OCI-LY3 (cell line): ENCODE data around the gene ARHGAP28.
"Not testable (repeated sequence)": the region's sequence is repeated elsewhere in the genome, so short reads cannot be mapped to it uniquely, and the experiment has no call there.

ENCODE experiments used
- H2AFZ ChIP-seq: fragments of 200-600, 300-600 bp; shearing (Covaris generic); 2 replicates; pipeline ENCODE4 v1.6.0; 2014; ENCODE audit warnings: antibody characterized with exemption, low read depth, low read length
- H3K27ac ChIP-seq: fragments of 200-600, 300-600 bp; sonication (generic); 2 replicates; pipeline ENCODE4 v1.5.1; 2014; ENCODE audit warnings: mild to moderate bottlenecking, low read length, moderate library complexity, mixed read lengths
- H3K27me3 ChIP-seq: fragments of 200-600, 300-600 bp; sonication (generic); 2 replicates; pipeline ENCODE4 v1.6.1; 2014; ENCODE audit warnings: low read depth, low read length, mixed read lengths
- H3K36me3 ChIP-seq: fragments of 200-600, 300-600 bp; sonication (generic); replicated peaks from 2 replicates; pipeline ENCODE3; 2014; ENCODE audit warnings: low read depth, low read length, mixed read lengths
- H3K4me1 ChIP-seq: fragments of 300-600, 200-600 bp; sonication (generic); 2 replicates; pipeline ENCODE4 v1.6.1; 2014; ENCODE audit warnings: low read length, mixed read lengths
- H3K4me2 ChIP-seq: fragments of 200-600, 300-600 bp; sonication (generic); 2 replicates; pipeline ENCODE4 v1.6.1; 2014; ENCODE audit warnings: low read length, mixed read lengths
- H3K4me3 ChIP-seq: fragments of 300-600, 200-600 bp; sonication (generic); 2 replicates; pipeline ENCODE4 v1.5.1; 2014; ENCODE audit warnings: antibody characterized with exemption, mild to moderate bottlenecking, low read length, moderate library complexity
- H3K79me2 ChIP-seq: fragments of 300-600, 200-600 bp; shearing (Covaris generic); 2 replicates; pipeline ENCODE4 v1.6.1; 2014; ENCODE audit warnings: mild to moderate bottlenecking, low read length, mixed read lengths
- H3K9ac ChIP-seq: fragments of 300-600, 200-600 bp; shearing (Covaris generic); 2 replicates; pipeline ENCODE4 v1.6.0; 2014; ENCODE audit warnings: mild to moderate bottlenecking, low read length, moderate library complexity
- H3K9me3 ChIP-seq: fragments of 200-600, 300-600 bp; shearing (Covaris generic); 2 replicates; pipeline ENCODE4 v1.6.1; 2014; ENCODE audit warnings: low read length, mixed read lengths; ENCODE audit not compliant: insufficient read depth
- H4K20me1 ChIP-seq: fragments of 200-600, 300-600 bp; sonication (generic); 2 replicates; pipeline ENCODE4 v1.6.1; 2016; ENCODE audit warnings: low read length, mixed read lengths; ENCODE audit not compliant: insufficient read depth
- EZH2phosphoT487 ChIP-seq: fragments of 200-600 bp; shearing (Covaris generic); IDR thresholded peaks from 2 replicates; pipeline ENCODE4 v1.6.1; 2018; ENCODE audit warnings: antibody characterized with exemption, mixed run types, low read depth
- TF ChIP-seq, protein P1 (sequence below): fragments of 200-600, 300-600 bp; sonication (generic); IDR thresholded peaks from 2 replicates; pipeline ENCODE4 v1.5.1; 2014; ENCODE audit warnings: antibody characterized with exemption, low read length, low read depth

ARHGAP28 gene

GRCh38 chr18:6816154-6816553 lies 86.6 kb downstream of the ARHGAP28 start:
- H3K9ac ChIP-seq, result no peak overlapping the region
- TF ChIP-seq, protein P1, sequence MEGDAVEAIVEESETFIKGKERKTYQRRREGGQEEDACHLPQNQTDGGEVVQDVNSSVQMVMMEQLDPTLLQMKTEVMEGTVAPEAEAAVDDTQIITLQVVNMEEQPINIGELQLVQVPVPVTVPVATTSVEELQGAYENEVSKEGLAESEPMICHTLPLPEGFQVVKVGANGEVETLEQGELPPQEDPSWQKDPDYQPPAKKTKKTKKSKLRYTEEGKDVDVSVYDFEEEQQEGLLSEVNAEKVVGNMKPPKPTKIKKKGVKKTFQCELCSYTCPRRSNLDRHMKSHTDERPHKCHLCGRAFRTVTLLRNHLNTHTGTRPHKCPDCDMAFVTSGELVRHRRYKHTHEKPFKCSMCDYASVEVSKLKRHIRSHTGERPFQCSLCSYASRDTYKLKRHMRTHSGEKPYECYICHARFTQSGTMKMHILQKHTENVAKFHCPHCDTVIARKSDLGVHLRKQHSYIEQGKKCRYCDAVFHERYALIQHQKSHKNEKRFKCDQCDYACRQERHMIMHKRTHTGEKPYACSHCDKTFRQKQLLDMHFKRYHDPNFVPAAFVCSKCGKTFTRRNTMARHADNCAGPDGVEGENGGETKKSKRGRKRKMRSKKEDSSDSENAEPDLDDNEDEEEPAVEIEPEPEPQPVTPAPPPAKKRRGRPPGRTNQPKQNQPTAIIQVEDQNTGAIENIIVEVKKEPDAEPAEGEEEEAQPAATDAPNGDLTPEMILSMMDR, result no peak
- no peak for TF ChIP-seq EZH2phosphoT487
- H3K27me3 ChIP-seq, result no peaks in the 10 kb centered on the region
- H4K20me1 ChIP-seq, result no peaks in the 10 kb centered on the region
- no peak overlapping the region for H3K4me3 ChIP-seq
- H3K4me1 ChIP-seq, result no peaks in the 10 kb centered on the region
- no peak overlapping the region for H2AFZ ChIP-seq
- no peaks in the 10 kb centered on the region for H3K36me3 ChIP-seq
- no peaks in the 10 kb centered on the region for H3K79me2 ChIP-seq
- no peak overlapping the region for H3K4me2 ChIP-seq
- no peaks in the 10 kb centered on the region for H3K9me3 ChIP-seq
- no peak overlapping the region for H3K27ac ChIP-seq

GRCh38 chr18:6819332-6819731 lies 89.8 kb downstream of the ARHGAP28 start:
- Histone ChIP-seq H4K20me1 (no peaks in the 10 kb centered on the region), H3K27me3 (no peaks in the 10 kb centered on the region), H3K9me3 (no peaks in the 10 kb centered on the region), H3K79me2 (no peaks in the 10 kb centered on the region), H3K36me3 (no peaks in the 10 kb centered on the region), H3K4me1 (no peaks in the 10 kb centered on the region), H3K27ac (no peak overlapping the region), H3K4me3 (no peak overlapping the region), H2AFZ (no peak overlapping the region), H3K4me2 (no peak overlapping the region), H3K9ac (no peak overlapping the region)
- no peak for TF ChIP-seq EZH2phosphoT487
- TF ChIP-seq, protein P1, result no peak

GRCh38 chr18:6820314-6820713 lies 90.8 kb downstream of the ARHGAP28 start:
- Histone ChIP-seq H3K79me2 (no peaks in the 10 kb centered on the region), H3K36me3 (no peaks in the 10 kb centered on the region), H4K20me1 (no peaks in the 10 kb centered on the region), H2AFZ (no peak overlapping the region), H3K4me2 (no peak overlapping the region), H3K9ac (no peak overlapping the region), H3K27me3 (no peaks in the 10 kb centered on the region), H3K4me1 (no peaks in the 10 kb centered on the region), H3K4me3 (no peak overlapping the region), H3K27ac (no peak overlapping the region), H3K9me3 (no peaks in the 10 kb centered on the region)
- TF ChIP-seq, protein P1, result no peak
- no peak for TF ChIP-seq EZH2phosphoT487

DNA sequence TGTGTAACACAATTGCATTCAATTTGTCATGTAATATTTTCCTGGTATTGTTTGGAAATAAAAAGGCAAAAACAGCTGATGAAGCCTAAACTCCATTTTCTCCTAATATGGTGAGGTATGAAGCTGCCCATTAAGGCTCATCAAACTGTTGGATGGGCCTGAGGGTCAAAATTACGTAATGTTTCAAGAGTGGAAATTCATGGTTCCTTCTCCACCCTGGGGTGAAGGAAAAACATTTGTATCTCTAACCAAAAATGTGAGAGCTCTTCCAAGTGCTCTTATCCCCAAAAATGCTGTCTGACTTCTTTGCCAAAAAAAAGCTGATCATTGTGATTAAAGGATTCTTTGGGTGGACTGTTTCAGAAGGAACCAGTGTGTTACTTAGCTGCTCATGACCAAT lies 91.8 kb downstream of the ARHGAP28 start:
- H3K27ac ChIP-seq, result no peak overlapping the region
- H3K4me3 ChIP-seq, result no peak overlapping the region
- no peaks in the 10 kb centered on the region for H3K79me2 ChIP-seq
- no peak overlapping the region for H3K4me2 ChIP-seq
- H3K4me1 ChIP-seq, result no peaks in the 10 kb centered on the region
- no peak overlapping the region for H3K9ac ChIP-seq
- H3K9me3 ChIP-seq, result no peaks in the 10 kb centered on the region
- no peaks in the 10 kb centered on the region for H3K27me3 ChIP-seq
- no peak overlapping the region for H2AFZ ChIP-seq
- no peaks in the 10 kb centered on the region for H4K20me1 ChIP-seq
- H3K36me3 ChIP-seq, result no peaks in the 10 kb centered on the region
- no peak for TF ChIP-seq EZH2phosphoT487
- TF ChIP-seq, protein P1, result no peak

- not testable (repeated sequence) for H3K27me3 ChIP-seq, H3K36me3 ChIP-seq, H4K20me1 ChIP-seq, H3K4me1 ChIP-seq, H3K27ac ChIP-seq, H2AFZ ChIP-seq, H3K4me3 ChIP-seq, H3K9ac ChIP-seq, H3K79me2 ChIP-seq, H3K9me3 ChIP-seq, H3K4me2 ChIP-seq
Measured at GRCh38 chr18:6827161-6827560, 97.6 kb downstream of the ARHGAP28 start.

DNA sequence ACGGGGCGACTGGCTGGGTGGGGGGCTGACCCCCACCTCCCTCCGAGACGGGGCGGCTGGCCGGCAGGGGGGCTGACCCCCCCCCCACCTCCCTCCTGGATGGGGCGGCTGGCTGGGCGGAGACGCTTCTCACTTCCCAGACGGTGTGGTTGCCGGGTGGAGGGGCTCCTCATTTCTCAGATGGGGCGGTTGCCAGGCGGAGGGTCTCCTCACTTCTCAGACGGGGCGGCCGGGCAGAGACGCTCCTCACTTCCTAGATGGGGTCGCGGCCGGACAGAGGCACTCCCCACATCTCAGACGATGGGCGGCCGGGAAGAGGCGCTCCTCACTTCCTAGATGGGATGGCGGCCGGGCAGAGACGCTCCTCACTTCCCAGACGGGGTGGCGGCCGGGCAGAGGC lies 98.0 kb downstream of the ARHGAP28 start:
- H3K9me3 ChIP-seq, H3K79me2 ChIP-seq, H3K27me3 ChIP-seq, H3K9ac ChIP-seq, H4K20me1 ChIP-seq, H3K27ac ChIP-seq, H3K4me1 ChIP-seq, H2AFZ ChIP-seq, H3K4me2 ChIP-seq, H3K4me3 ChIP-seq, H3K36me3 ChIP-seq: not testable (repeated sequence)
